Activated CD4-positive, alpha-beta T cell treated with anti-CD3 and anti-CD28 coated beads, Interleukin-2, amount 50 U/mL, for 48 hours (primary cell): ENCODE measurements around the gene MTMR4.
"Not testable (repeated sequence)": the region's sequence is repeated elsewhere in the genome, so short reads cannot be mapped to it uniquely, and the experiment has no call there.

Source experiments
- DNase-seq, 2 experiments: peaks; one replicate each; pipeline ENCODE4 v3.0.0-alpha.2; 2020

MTMR4 gene

DNA sequence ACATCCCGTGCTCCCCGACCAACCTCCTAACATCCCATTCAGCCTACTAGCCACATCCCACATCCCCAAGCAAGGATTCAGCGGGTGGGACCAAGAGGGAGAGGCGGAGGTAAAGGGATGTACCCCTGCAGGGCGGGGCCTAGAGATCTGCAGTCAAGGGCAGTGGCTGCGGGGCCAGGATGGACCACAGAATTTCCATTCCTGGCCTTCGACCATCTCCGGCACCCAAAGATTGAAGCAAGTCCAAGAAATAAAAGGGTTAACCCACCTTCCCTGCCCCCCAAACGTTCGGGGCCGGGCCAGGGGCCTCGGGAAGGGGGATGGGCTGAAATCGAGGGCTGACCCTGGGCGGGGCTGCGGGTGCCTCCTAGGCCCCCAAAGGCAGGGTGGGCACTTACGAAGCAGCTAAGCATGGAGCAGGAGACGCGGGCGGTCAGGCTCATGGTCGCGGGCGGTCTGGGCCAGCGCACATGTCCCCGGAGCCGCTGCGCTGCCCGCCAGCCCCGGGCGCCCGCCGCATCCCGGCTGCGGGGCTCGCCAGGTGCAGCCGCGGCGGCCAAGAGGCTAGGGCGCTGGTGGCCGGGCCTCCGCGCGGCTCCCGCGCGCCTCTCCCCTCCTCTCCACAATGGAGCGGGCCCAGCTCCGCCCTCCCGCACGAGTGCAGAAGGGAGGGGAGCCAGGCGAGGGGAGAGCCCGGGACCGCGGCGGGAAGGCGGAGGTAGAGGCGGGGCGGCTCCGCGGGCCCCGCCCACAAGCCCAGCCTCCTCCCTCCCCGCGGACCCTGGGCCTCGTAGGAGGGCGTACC, at the start of gene MTMR4:
MTMR4 (minus strand) TSS at position 674 of the 805 bp plus-strand sequence; CDS start at position 443, 231 bp downstream.
- peak; percentile 78 to 79 for DNase-seq

DNA sequence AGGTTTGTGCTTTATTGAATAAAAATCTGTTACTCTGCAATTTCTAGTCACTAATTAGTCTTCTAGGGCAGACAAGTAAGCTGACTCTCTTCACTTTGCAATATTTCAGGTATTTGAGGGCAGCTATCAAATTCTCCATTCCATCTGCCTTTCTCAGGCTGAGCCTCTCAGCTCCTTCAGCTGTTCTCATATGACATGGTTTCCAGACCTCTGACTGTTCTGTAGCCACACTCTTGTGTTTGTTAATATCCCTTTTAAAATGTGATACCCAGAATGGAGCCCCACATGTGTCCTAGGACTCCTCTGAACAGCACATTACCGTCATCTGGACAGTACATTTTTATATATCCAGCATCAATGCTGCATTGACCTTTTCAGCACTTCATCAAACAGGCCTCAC, 46.1 kb upstream of the MTMR4 start:
- DNase-seq = no peak

DNA sequence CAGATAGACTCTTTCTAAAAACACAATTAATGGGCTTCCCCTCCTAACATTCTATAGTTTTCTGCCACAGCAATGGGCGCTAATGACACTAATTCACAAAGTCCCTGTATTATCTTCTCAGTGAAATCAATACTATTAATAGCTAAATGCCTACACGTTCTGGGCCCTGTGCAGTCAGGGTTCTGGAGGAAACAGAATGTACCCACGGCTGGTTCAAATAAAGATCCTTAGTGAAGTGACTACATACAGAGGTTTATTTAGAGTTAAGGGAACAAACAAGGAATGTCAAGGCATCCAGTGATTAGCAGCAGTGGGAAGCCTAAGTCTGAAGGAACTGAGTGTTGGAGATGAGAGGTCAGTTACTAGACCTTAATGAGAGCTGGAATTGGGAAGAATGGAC, 43.5 kb upstream of the MTMR4 start:
- DNase-seq = no peak

DNA sequence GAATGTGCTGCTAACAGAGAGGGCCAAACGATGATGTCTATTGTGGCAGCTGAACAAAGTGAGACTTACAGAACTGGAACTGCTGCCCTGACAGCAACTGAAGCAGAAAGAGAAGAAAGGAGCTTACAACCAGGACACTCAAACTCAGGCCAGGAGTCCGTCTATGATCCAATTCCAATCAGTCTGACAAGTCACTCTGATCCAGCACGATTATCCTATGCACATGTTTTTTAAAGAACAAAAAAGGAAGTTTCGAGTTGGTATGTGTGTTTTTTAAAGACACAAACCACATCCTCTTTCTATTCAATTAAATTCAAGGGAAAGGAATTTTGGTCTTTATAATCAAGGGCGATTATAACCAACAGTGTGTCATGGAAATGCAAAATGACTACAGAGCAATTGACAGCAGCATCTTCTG, 42.4 kb upstream of the MTMR4 start:
- no peak for DNase-seq

DNA sequence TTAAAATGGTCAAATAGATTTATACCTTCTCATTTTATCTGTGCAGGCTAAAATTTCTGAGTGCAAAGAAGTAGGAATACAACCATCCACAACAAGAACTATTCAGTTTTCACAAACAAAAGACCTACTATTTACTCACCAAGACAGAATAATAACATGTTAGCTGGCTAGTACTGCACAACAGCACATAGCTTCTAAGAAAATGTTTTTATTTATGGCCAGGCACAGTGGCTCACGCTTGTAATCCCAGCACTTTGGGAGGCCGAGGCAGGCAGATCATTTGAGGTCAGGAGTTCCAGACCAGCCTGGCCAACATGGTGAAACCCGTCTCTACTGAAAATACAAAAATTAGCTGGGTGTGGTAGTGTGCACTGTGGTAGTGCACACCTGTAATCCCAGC, 40.7 kb upstream of the MTMR4 start:
- not testable (repeated sequence) for DNase-seq

DNA sequence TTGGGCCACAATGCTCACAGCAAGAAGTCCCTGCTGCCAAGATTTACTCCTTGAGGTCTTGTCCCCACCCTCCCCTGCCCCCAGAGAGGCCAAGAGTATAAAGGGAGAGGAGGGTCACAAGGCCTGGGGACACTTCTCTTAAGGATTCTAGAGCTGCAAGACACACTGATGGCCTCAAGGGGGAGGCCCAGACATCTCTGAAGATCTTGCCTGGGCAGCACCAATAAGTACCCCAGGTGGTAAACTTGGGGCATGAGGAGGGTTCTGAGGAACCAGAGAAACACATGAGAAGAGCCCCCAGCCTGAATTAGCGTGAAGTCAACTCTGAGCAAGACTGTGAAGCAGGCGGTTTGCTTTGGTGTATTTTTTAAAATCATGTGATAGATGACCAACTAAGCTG, 26.8 kb upstream of the MTMR4 start:
- DNase-seq = no peak

DNA sequence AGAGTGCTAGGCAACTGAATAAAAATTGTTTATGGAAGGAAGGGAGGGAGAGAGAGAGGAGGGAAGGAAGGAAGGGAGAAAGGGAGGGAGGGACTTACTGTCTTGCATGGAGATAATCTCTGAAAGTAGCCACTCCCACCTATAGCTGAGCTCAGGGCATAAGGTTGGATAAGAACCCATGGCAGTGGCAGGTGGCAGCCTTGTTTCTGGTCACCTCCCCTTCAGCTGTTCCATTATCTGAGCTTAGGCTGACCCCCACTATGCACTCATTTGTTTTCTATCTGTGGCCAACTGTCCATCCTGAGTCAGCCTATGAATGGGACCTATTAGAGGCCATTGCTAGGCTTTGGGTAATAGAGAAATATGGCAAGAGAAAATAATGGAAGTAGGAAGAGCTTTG, 25.3 kb upstream of the MTMR4 start:
- DNase-seq = no peak

DNA sequence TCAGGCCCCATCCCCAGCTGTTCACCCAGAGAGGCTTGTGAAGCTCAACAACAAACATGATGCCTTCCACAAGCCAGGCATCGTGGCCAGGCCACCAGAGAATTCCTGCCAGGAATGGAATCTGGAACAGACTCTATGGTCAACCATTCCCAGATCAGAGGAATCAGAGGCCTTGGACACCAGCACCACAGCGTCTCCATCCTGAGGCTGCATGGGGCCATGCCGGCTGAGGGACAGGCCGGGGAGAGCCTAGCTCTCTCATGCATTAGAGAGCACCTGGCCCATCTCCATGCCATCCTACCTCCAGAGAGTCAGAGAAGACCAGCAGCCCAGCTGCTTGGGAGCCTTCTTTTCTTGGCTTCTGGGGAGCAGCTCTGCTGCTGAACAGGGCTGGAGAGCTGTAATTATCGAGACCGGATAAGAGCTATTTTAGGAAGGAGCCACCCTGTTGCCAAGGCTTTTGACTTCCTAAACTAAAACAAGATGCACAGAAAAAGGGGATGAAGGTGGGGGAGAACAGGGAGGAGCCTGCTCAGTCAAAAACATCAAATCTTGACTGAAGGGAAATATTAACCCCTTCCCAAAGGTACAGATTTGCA, 24.5 kb upstream of the MTMR4 start:
- DNase-seq = no peak

DNA sequence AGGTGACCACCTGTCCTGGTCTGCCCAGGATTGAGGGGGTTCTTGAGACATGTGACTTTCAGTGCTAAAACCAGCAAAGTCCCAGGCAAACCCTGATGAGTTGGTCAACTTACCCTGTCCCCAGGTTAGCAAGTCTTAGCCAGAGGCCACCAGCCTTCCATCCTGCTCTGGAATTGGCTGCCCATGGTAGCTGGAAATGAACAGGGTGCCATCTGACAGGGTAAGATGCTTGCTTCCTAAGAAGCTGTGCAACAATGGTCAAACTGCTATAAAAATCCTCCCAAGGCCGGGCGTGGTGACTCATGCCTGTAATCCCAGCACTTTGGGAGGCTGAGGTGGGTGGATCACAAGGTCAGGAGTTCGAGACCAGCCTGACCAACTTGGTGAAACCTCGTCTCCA, 22.8 kb upstream of the MTMR4 start:
- no peak for DNase-seq

DNA sequence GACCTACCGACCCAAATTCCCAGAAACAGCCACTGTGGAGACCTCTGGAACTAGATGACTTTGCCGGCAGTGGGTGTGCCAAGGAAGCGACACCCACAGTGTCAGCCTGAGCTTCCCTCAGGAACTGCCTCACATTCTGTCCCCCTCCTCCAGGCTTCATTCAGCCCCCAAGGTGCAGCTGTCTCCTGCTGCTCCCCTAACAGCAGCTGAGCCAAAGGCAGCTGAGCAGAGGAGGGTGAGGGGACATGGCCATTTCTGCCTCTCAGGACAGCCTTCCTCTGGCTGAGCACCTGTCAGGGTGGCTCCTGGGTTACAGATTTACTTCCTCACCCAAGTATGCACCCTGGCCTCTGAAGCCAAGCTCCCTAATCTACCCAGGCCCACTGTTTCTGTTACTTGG, 22.1 kb upstream of the MTMR4 start:
- DNase-seq = no peak

DNA sequence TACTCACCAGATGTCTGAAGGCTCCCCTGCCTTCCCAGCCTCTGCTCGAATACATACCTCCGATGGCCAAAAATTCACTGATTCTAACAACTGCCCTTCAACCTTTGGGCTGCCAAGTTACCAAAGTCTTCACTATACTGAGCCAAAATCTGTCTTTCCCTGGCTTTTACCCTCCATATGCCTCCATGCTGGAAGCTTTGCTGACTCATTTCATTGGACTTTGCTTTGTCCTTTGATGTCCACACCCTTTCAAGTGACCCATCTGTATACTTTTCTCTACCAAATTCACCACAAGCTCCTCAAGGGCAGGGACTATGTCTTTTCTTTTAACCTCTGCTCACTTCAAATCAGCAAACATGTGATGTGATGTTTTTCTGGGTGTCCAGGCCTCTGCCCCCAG, 21.0 kb upstream of the MTMR4 start:
- no peak for DNase-seq

DNA sequence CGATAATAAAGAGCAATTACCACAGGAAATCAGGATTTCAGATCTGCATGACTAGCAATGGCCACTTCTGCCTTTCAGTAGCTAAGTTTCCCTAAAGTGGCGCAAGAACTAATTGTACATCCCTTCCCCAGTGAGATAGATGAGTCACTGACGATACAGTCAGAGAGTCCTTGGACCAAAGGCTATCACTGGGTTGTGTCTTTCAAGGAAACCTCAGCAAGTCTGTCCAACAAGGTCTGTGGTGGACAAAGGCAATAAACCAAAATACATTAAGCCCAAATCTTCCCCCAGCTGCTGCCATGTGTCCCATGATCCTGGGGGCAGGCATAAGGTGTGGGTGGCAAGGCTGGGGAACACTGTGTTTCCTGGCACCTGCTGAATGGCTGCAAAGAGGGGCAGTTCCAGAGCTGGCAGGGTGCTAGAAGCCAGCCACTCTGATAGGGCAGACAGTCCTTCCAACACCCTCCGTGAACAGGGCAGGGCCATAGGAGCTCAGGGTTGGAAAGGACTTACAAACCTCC, 20.5 kb upstream of the MTMR4 start:
- no peak for DNase-seq

DNA sequence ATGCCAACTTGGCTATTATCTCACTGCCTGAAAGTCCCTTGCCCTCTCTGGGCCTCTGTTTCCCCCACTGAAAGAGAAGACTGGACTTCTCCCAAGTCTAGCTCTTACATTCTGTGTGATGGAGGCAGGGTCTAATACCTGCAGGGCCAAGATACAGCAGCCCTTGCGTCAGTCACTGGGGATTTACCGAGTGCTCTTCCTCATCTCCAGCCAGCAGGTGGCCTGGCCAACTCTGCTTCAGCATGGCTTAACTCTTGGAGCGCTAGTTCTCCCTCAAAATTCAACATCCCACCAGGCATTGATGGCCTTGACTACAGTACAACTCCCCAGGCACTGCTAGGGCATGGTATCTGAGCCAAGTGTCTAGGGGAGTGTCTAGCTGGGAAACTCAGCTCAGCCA, 19.9 kb upstream of the MTMR4 start:
- DNase-seq = no peak

DNA sequence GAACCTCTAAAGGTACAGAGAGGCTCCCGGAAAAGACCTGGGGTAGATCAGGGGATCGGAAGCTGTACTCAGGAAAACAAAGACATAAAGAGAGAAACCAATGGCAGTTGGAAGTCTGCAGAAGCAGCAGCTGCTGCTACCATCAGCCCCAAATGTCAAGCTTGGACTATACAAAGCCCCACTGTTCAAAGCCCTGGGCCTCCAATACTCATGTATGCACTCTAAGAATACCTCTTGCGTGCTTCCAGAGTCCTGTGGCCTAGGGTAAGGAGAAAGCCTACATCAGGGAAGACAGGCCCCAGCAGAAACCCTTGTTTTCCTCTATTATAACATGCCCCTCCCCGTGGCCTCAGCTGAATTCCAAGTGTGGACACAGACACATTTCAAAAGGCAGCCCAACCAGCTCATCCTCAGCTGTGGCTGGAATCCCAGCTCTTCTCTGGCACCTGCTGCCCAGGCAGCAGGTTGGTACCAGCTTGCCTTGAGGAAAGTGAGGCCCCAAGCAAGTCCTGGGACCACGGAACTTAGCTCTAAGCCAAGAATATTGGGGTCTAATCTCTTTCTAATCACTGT, 19.3 kb upstream of the MTMR4 start:
- DNase-seq = no peak

DNA sequence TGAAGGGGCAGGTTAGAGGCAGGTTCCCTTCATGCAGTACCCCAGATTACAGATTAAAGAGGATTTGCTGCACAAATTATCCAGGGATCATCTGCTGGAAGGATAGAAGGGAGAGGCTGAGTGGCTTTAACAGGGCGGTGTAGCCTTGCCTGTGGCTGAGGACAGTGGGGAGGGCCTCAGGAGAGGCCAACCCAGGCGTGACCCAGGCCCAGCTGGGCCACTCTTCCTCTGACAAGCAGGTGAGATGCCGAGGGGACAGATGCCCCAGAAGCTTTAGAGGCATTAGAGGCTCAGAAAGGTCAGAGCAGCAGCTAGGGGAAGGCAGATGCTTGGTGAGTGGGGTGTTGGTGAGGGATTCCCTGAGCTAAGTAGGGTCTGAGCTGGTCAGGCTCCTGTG, 18.1 kb upstream of the MTMR4 start:
- DNase-seq = no peak

DNA sequence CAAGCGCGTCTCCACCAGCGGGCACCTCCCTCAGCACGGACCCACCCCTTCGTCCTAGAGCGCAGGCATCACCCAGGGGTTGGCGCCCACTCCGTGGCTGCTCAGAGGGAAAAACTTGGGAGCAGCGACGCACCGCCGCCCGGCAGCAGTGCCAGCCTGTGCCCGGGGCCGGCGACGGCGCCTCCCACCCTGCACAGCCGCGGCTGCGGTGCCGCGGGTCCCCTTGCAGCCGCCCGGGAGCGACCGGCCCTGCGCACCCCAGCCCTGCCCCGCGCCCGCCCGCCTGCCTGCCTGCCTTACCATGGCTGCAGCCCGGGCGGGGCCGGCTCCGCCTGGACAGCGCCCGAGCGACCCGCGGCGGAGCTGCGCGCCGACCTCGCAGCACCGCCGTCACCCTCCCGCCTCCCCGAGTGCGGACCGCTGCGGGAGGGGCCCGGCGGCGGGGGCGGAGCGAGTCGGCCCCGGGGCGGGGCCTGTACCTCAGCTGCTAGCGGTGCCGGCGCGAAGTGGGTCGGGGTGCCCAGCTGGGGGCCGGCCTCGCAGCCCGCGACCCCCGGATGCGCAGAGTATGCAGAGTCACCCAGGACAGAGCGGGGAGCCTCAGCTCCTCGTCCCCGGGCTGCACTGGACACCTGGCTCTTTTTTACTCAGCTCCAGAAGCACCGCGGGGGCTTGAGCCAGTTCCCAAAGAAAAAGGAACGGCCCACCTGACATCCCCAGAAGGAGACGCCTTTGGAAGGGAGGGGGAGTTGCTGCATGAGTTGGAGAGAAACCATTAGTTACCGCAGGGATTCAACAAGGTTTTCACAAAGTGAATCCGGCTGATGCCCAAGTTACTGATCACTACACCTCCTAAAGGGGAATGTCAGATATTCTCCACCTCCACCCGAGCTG, 17.5 kb upstream of the MTMR4 start:
- DNase-seq = peak; percentile 61 to 68

DNA sequence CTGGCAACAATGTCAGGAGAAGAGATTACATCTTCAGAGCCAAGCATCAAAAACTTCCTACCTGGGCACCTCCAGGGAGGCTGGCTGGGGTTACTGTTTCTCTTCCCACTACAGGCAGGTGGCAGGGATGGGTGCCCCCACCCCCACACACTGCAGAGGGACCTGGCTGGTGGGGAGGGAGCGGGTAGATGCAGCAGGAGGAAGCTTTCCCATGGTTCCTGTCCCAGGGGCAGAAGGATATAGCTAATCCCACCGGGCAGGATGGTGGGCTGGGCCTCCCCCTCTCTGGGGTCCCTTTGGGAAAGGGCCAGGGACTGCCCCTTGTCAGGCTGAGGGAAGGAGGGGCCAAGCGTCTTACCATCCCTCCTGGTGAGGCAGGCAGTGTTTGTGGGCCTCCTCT, 16.7 kb upstream of the MTMR4 start:
- no peak for DNase-seq

DNA sequence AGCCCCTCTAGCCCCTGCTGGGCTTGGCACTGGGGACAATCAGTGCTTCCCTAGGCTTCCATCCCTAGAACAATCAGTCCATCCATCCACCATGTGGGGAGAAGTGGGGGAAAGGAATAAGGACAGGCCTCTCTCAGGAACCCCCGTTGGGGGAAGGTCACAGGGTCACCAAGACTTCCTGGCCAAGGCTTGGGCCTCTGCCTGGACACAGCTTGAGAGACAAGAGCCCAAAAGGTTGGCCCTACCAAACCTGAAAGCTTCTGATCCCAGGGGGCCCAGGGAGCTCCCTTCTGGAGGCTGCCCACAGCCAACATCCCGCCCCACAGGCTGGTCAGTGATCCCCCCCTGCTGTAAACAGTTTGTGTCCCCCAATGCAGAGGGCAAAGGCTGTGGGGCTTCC, 16.2 kb upstream of the MTMR4 start:
- DNase-seq = no peak

DNA sequence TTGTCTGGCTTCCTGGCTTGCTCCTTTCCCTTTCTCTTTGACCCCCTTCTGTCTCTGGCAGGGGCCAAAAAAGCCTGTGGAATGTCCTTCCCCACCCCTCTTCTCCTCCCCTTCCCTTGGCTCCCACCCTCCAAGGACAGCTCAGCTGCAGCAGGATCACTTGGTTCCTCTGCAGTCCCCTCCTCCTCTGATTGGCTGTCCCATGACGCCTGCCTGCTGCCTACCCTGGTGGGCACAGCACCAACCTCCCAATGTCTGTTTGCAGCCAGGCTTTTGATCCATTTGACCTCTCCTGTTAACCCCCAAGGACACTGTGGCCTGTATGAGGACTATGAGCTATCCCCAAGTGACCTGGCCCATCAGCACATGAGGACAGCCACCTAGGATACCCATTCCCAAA, 14.8 kb upstream of the MTMR4 start:
- DNase-seq = no peak

DNA sequence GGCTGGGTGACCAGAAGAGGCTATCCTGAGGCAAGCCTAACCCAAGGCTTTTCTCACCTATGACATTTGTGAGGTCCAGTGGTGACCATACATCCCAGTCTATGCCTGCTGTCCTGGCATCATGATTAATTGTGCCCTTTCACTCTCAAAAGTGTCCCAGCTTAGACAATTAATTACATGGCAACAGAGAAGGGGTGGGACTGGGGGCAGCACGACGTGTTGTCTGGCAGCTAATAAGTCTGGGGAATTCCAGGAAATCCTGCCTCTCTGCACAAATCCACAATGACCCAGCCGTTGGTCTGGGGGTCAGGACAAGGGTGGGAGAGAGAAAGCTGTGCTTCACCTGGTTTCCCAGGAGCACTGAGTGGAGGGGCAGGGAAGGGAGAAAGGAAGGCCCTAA, 14.0 kb upstream of the MTMR4 start:
- no peak for DNase-seq

DNA sequence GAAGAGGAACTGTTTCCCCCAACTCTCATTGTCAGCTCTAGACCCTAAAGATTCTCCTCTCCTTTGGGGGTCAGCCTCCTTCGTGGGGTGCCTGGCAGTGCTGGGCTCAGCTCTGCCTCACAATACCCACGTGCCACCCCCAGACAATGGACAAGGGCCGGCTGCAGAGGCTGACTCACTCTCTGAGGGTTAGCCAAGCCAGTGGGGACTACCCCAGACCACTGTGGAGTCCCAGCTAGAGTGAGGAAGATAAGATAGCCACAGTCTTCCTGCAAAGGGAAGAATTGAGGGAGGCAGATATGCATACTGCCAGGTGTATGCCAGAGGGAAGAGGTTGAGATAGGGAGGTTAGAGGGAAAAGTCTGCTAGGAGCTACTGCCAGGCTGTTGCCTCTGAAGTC, 13.5 kb upstream of the MTMR4 start:
- DNase-seq = no peak

DNA sequence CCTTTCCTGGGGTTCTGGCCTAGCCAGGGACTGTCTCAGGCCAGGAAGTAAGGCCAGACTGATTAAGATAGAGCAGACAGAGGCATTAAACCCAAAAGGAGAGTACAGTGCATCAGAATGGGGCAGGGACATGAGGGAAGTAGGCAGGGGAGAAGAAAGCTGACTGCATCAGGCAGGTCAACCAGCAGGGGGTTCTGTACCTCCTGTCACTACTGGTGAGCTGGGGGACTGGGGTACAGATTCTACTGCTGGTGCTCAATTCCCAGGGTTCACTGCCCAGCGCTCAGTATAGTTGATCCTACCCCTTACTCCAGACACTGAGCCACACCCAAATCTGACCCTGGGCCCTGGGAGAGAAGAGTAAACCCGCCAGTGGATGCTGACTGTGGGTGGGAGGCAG, 12.9 kb upstream of the MTMR4 start:
- DNase-seq = no peak

DNA sequence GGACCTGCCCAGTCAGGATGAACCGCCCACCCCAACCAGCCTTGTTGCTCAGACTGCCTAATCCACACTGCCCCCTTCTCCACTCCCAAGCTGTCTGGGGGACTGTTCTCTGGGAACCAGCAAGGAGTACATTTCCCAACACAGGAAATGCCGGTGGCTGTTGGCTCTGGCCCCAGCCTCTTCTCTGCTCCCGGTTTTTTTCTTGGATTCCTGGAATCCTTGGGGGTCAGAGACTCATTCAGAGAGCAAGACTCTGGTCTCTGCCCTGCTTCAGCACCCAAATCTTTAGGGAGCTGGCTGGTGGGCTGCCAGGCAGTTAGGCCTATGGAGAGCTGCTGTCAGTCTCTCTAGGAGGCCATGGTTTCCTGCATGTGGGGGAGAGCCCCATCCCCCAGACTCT, 10.8 kb upstream of the MTMR4 start:
- no peak for DNase-seq
